RWPE1 (cell line): ENCODE measurements around the gene GRIK2.
"Not testable (repeated sequence)": the region's sequence is repeated elsewhere in the genome, so short reads cannot be mapped to it uniquely, and the experiment has no call there.

Experiments used
- CTCF ChIA-PET: fragments of 350-600 bp; sonication (Branson Sonifier 250); formaldehyde crosslinking; extraction: SDS; loops from one replicate; lab custom pipeline; 2021; lab: Yijun Ruan, JAX
- POLR2A ChIA-PET: fragments of 400-600 bp; formaldehyde crosslinking; extraction: SDS; loops from one replicate; lab custom pipeline; 2020; ENCODE audit warnings: antibody characterized with exemption; ENCODE audit not compliant: low non-redundant PET; lab: Yijun Ruan, JAX
- DNase-seq: peaks from one replicate; pipeline ENCODE4 v3.0.0; 2012; ENCODE audit warnings: low spot score
- H3K27ac ChIP-seq: fragments of 450-650 bp; 2 replicates; pipeline ENCODE4 v1.5.1; 2017
- TF ChIP-seq, protein P1 (sequence below): fragments of 450-650 bp; conservative IDR thresholded peaks from 2 replicates; pipeline ENCODE4 v1.5.1; 2017; ENCODE audit warnings: low read depth, mild to moderate bottlenecking

Gene GRIK2

DNA sequence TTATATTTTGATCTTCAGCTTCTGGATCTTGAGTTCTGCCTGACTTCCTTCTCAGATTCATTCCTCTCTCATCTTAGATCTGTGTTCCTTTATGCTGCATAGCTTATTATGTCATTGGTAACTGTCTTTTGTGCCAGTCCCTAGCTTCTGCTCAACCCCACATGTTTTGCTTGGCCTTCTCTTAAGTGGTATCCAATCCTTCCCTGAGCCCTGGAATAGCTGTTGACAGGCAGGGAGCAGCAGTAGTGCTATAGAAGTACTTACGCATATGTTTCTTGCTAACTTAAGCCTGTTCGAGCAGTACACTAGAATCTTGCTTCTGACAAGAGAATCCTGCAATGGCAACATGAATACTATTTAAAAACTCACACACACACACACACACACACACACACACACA lies 13.6 kb upstream of the GRIK2 start:
- DNase-seq, result no peak
- TF ChIP-seq, protein P1, sequence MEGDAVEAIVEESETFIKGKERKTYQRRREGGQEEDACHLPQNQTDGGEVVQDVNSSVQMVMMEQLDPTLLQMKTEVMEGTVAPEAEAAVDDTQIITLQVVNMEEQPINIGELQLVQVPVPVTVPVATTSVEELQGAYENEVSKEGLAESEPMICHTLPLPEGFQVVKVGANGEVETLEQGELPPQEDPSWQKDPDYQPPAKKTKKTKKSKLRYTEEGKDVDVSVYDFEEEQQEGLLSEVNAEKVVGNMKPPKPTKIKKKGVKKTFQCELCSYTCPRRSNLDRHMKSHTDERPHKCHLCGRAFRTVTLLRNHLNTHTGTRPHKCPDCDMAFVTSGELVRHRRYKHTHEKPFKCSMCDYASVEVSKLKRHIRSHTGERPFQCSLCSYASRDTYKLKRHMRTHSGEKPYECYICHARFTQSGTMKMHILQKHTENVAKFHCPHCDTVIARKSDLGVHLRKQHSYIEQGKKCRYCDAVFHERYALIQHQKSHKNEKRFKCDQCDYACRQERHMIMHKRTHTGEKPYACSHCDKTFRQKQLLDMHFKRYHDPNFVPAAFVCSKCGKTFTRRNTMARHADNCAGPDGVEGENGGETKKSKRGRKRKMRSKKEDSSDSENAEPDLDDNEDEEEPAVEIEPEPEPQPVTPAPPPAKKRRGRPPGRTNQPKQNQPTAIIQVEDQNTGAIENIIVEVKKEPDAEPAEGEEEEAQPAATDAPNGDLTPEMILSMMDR, result no peak
- ChIA-PET POLR2A (no interaction called here), CTCF (no interaction called here)
- no peak overlapping the region for H3K27ac ChIP-seq

DNA sequence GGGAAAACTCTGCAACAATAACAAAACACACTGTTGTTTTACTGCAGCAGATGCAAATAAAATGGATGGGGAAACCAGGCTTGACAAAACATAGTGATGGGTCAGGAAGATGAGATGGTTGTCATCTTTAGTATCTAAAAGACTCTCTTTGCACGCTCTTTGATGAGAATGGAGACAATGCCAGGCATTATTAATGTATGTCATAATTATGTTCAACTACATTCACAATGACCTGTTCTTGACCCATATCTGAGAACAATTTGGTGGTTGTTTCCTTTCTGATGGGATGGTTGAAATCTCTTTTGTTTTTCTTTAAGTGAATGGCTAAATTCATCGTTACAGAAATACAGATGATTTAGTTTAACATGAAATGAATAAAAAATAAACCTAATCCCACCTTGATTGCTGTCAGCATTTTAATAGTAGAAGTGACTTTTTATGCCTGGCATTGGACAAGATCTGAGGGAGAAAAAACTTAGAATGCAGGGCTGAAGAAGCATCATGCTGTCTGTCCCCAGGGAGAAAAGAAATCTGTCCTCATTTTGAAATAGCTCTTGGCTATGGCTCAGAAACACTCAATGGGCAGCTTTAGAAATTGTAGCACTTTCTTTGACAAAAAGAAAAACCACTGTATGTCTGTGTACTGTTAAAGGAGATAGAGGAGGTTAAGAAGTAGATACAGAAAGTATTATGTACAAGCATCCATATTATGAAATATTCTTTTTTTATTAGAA lies 12.4 kb upstream of the GRIK2 start:
- POLR2A ChIA-PET, result no interaction called here
- no peak overlapping the region for H3K27ac ChIP-seq
- CTCF ChIA-PET, result interaction anchor here (0.6 kb wide), 2 partner anchors 362 to 918 kb away, joined by 3 read pairs; no protein-coding TSS in a partner anchor
- DNase-seq, result no peak
- TF ChIP-seq, protein P1, result no peak

DNA sequence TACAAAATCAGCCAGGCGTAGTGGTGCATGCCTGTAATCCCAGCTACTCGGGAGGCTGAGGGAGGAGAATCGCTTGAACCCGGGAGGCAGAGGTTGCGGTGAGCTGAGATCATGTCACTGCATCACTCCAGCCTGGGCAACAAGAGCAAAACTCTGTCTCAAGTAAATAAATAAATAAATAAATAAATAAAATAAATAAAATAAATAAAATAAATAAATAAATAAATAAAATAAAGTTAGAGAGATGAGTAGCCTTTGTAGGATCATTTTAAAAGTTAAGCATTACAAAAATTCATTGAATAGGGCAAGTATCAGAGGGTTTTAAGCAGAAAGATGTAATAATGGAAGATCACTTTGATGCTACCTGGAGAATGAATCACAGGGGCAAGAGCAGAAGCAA lies 9.8 kb upstream of the GRIK2 start:
- H3K27ac ChIP-seq, POLR2A ChIA-PET, DNase-seq, CTCF ChIA-PET: not testable (repeated sequence)

DNA sequence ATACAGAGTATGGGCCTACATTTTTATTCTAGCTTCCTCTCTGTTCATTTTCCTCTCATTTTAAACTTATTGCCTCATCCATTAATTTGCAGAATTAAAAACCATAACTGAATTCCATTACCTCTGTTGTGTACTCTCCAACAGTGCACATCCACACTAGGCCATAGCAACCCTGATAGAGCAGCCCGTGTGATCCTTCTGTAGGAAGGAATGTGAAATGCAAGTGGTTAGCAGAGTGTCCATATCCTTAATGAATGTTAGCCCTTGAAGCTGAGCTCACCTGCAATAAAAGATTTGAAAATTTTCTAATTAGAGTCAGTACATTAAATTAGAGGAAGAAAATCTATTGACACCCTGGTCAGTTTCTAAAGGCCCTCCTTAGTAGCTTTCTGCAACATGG lies 6.5 kb upstream of the GRIK2 start:
- POLR2A ChIA-PET, result no interaction called here
- no peak for DNase-seq
- no peak overlapping the region for H3K27ac ChIP-seq
- TF ChIP-seq, protein P1, result no peak
- CTCF ChIA-PET, result interaction anchor here (1.2 kb wide), 1 partner anchor 8 kb away, joined by 4 read pairs; no protein-coding TSS in a partner anchor

DNA sequence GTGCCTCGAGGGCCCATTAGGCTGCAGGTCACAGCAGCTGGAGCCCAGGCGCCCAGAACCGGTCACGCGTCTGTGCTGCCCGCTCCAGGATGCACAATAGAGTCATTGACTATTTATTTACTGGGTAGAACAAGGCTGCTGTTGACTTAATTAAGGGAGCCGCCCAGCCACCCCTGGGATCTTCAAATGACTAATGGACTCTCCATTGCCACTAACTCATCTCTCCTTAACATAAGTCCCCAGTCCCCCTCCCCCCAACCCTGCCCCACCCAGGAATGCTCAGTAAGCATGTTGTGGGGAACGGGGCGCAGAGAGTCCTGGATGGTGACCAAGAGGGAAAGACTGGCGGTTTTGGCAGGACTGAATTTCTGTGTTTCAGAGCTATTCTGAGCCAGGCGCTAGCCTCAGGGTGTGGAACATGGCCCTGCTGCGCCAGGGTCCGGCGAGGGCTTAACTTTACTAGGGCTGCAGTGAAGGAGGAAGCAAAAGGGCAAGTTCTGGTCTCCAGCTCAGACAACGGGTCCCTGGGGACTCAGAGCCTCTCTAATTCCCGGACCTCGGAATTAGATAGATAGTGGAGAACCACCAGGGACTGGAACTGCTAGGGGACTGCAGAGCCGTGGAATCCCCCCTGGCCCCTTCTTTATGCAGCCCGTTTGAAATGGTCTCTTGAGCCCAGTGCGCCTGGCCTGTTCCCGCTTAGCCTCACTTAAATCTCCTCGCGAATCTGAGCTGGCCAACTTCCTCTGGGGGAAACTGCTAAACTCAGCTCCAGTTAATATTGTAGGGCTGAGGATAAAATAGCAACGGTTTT lies 1.5 kb upstream of the GRIK2 start:
- TF ChIP-seq, protein P1, result no peak
- ChIA-PET CTCF (no interaction called here), POLR2A (no interaction called here)
- no peak overlapping the region for H3K27ac ChIP-seq
- DNase-seq, result no peak

DNA sequence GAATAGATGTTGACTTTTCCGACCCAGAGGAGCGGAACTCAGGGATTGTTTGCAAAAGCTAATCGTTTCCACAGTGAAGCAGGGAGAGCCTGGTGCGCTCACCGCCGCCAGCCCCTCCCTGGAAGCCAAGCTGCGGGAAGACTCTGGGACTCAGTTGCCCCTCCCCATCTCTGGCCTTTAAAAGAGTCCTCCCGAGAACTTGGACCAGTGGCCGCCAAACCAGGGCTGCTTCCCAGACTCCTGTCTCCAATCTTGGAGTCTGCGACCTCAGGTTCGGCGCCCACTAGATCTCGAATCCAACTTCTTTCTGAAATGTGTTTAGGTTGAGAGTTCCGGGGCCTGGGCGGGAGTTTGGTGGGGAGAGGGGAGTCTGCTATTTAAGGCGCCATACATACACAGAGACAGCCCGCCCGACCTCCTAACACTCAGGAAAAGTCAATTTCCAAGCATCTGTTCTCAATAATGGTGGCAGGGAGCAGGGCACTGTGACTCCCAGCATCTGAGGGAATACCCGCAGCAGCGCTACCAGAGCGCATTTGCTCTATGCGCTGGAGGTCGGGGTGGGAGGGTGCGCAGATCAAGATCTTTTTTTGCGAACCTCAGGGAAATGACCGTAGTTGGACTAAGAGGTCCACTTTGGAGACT lies 800 bp upstream of the GRIK2 start:
- TF ChIP-seq, protein P1, result no peak
- ChIA-PET POLR2A (no interaction called here), CTCF (interaction anchor here (0.6 kb wide), 1 partner anchor 196 kb away, joined by 3 read pairs; no protein-coding TSS in a partner anchor)
- H3K27ac ChIP-seq, result no peak overlapping the region
- no peak for DNase-seq
